Adrenal gland (tissue), 5 donors: ENCODE measurements around the gene GBA2.

Experiments used
- CTCF ChIP-seq, 6 experiments: fragments of 450-650 bp in 4 of 6; fragments of 200-600 bp in 2 of 6; sonication (generic) in 1 of 6; IDR thresholded peaks; 1 replicate in 5 of 6; 2 replicates in 1 of 6; pipeline versions ENCODE4 v1.5.1 to v1.8.0; 2016 to 2021; ENCODE audit warnings: antibody characterized with exemption in 6 of 6, mild to moderate bottlenecking in 2 of 6, moderate library complexity in 1 of 6
- POLR2A ChIP-seq, 2 donors: fragments of 450-650 bp; IDR thresholded peaks; one replicate each; pipeline ENCODE4 v1.6.1; 2017; ENCODE audit warnings: antibody characterized with exemption in 2 of 2, mild to moderate bottlenecking in 2 of 2, moderate library complexity in 1 of 2
- donor health status: DM: no; HTN: no; CAD: no.

DNA sequence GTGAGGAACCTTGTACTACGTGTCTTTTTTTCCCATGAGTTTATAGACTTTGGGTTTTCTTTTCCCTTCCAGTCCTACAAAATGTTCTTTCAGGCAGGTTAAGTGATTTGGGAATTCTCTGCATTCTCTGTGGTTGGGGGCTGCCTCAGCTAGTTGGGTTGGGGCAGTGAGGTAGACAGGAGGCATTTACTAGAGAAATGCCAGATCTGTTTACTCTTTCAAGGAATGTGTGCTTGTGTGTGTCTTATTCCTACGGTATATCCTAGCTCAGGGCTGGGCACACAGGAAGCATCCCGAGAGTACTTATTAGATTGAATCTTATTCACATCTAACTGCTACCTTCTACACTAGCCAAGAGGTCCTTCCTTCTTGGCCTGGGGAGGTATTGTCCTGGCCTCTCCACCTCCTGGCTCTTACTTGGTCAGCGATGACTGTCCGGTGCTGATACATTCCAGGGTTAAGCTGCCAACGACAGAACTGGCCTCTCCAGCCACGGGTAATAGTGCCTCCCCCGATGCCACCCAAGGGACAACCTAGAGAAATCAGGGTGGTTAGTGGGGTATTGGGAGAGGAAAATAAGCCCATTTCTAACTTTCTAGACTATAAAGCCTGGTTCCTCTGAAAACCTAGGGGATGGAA is 5.0 kb downstream of the GBA2 start:
- TF ChIP-seq CTCF (IDR thresholded peaks at IDR 0.05) (no peak), POLR2A (IDR thresholded peaks at IDR 0.05) (no peak)
